Neural progenitor cell (in vitro differentiated cells): ENCODE data around the gene GTPBP6. TPM values are rescaled to one million over a fixed set of nuclear protein-coding genes. Genes with fewer than 3 reads are reported as not detected.

Source experiments
- DNase-seq: peaks from one replicate; pipeline ENCODE4 v3.0.0-alpha.2; 2016; ENCODE audit warnings: low spot score
- H2AFZ ChIP-seq: fragments of 200-600 bp; sonication (generic); replicated peaks from 2 replicates; pipeline ENCODE4 v1.6.1; 2016; ENCODE audit warnings: antibody characterized with exemption
- H3F3A ChIP-seq: fragments of 200-600 bp; sonication (generic); 2 replicates; pipeline ENCODE4 v1.6.1; 2016; ENCODE audit warnings: antibody characterized with exemption, low read depth
- H3K27ac ChIP-seq: fragments of 200-600 bp; sonication (generic); 2 replicates; pipeline ENCODE4 v1.5.1; 2016; ENCODE audit warnings: mild to moderate bottlenecking
- H3K27me3 ChIP-seq: fragments of 200-600 bp; sonication (generic); 2 replicates; pipeline ENCODE4 v1.6.1; 2016; ENCODE audit warnings: mild to moderate bottlenecking, moderate library complexity
- H3K36me3 ChIP-seq: fragments of 200-600 bp; sonication (generic); 2 replicates; pipeline ENCODE4 v1.5.1; 2016
- H3K4me1 ChIP-seq: fragments of 200-600 bp; sonication (generic); 2 replicates; pipeline ENCODE4 v1.6.1; 2016; ENCODE audit warnings: mixed run types
- H3K4me2 ChIP-seq: fragments of 200-600 bp; sonication (generic); 2 replicates; pipeline ENCODE4 v1.6.1; 2016
- H3K4me3 ChIP-seq: fragments of 200-600 bp; sonication (generic); 2 replicates; pipeline ENCODE4 v1.5.1; 2016
- H3K79me2 ChIP-seq: fragments of 200-600 bp; sonication (generic); 2 replicates; pipeline ENCODE4 v1.6.1; 2016; ENCODE audit warnings: low read depth
- H3K9ac ChIP-seq: fragments of 200-600 bp; sonication (generic); 2 replicates; pipeline ENCODE4 v1.6.1; 2016
- H3K9me3 ChIP-seq: fragments of 200-600 bp; sonication (generic); 2 replicates; pipeline ENCODE4 v1.5.1; 2016; ENCODE audit warnings: low read depth
- H4K20me1 ChIP-seq: fragments of 200-600 bp; sonication (generic); 2 replicates; pipeline ENCODE4 v1.6.1; 2016; ENCODE audit warnings: low read depth
- H3K27ac Mint-ChIP-seq: 3 replicates; pipeline ENCODE4 v1.8.0; 2021; ENCODE audit warnings: mixed read lengths
- H3K27me3 Mint-ChIP-seq: 2 replicates; pipeline ENCODE4 v1.8.0; 2022; ENCODE audit warnings: low read depth, mild to moderate bottlenecking, inconsistent platforms, moderate library complexity, mixed read lengths; ENCODE audit not compliant: insufficient read depth
- H3K36me3 Mint-ChIP-seq: 3 replicates; pipeline ENCODE4 v1.8.0; 2021; ENCODE audit warnings: mixed read lengths
- H3K4me1 Mint-ChIP-seq: 3 replicates; pipeline ENCODE4 v1.8.0; 2021; ENCODE audit warnings: mixed read lengths
- H3K4me3 Mint-ChIP-seq: 3 replicates; pipeline ENCODE4 v1.8.0; 2021; ENCODE audit warnings: mild to moderate bottlenecking, moderate library complexity, mixed read lengths
- H3K9me3 Mint-ChIP-seq: 3 replicates; pipeline ENCODE4 v1.8.0; 2020; ENCODE audit warnings: mixed read lengths
- CTCF ChIP-seq: fragments of 200-600 bp; sonication (generic); IDR thresholded peaks from 2 replicates; pipeline ENCODE4 v1.5.1; 2017; ENCODE audit warnings: antibody characterized with exemption, mild to moderate bottlenecking
- EZH2 ChIP-seq: fragments of 200-600 bp; sonication (generic); IDR thresholded peaks from 2 replicates; pipeline ENCODE4 v1.6.1; 2017; ENCODE audit warnings: antibody characterized with exemption, mild to moderate bottlenecking, moderate library complexity
- EZH2phosphoT487 ChIP-seq: fragments of 200-600 bp; sonication (generic); IDR thresholded peaks from 2 replicates; pipeline ENCODE4 v1.6.1; 2017; ENCODE audit warnings: antibody characterized with exemption
- total RNA-seq: library from RNA; depleted of rRNA; stranded (reverse); fragments of >200 nt; gene quantifications from 2 replicates; pipeline ENCODE4 v1.2.3, GENCODE V29; 2015; ENCODE audit warnings: low replicate concordance

Gene GTPBP6
- total RNA-seq, 1 donor from 2014 or later = 16.6 TPM

GRCh38 chrX:274904-275475 lies 43.6 kb downstream of the GTPBP6 start:
- peak; percentile 80 for DNase-seq
- peaks cover 4% of the 10 kb centered on the region for H3K36me3 Mint-ChIP-seq
- Histone ChIP-seq H4K20me1 (no peaks in the 10 kb centered on the region), H3K36me3 (no peaks in the 10 kb centered on the region), H3K4me3 (peak overlapping the region; percentile 62), H3F3A (peaks cover 29% of the 10 kb centered on the region), H3K27me3 (peaks cover 6% of the 10 kb centered on the region), H3K79me2 (no peaks in the 10 kb centered on the region), H3K9me3 (no peaks in the 10 kb centered on the region), H3K9ac (no peak overlapping the region), H3K4me1 (peaks cover 9% of the 10 kb centered on the region), H3K27ac (no peak overlapping the region), H3K4me2 (peak overlapping the region; percentile 90), H2AFZ (no peak overlapping the region)
- H3K4me3 Mint-ChIP-seq = peak overlapping the region; percentile 80
- H3K4me1 Mint-ChIP-seq = peaks cover 17% of the 10 kb centered on the region
- H3K27ac Mint-ChIP-seq = no peak overlapping the region
- peaks cover 10% of the 10 kb centered on the region for H3K27me3 Mint-ChIP-seq
- TF ChIP-seq EZH2phosphoT487 = no peak
- TF ChIP-seq EZH2 = no peak
- TF ChIP-seq CTCF = no peak
- H3K9me3 Mint-ChIP-seq = no peaks in the 10 kb centered on the region

- H3K4me3 ChIP-seq = no peak overlapping the region
- no peak for TF ChIP-seq CTCF
- TF ChIP-seq EZH2 = no peak
- no peak for TF ChIP-seq EZH2phosphoT487
- no peak overlapping the region for H2AFZ ChIP-seq
- no peaks in the 10 kb centered on the region for H3K79me2 ChIP-seq
- H3K9ac ChIP-seq = no peak overlapping the region
- H3K27me3 Mint-ChIP-seq = no peaks in the 10 kb centered on the region
- peak overlapping the region; percentile 13 for H3K4me3 Mint-ChIP-seq
- H3K4me1 Mint-ChIP-seq = peaks cover 3% of the 10 kb centered on the region
- DNase-seq = no peak
- H3K9me3 Mint-ChIP-seq = no peaks in the 10 kb centered on the region
- no peaks in the 10 kb centered on the region for H3K36me3 Mint-ChIP-seq
- peaks cover 7% of the 10 kb centered on the region for H3K4me1 ChIP-seq
- no peak overlapping the region for H3K27ac Mint-ChIP-seq
- no peaks in the 10 kb centered on the region for H3K36me3 ChIP-seq
- H4K20me1 ChIP-seq = no peaks in the 10 kb centered on the region
- no peak overlapping the region for H3K4me2 ChIP-seq
- H3K27me3 ChIP-seq = no peaks in the 10 kb centered on the region
- H3F3A ChIP-seq = peaks cover 15% of the 10 kb centered on the region
- no peaks in the 10 kb centered on the region for H3K9me3 ChIP-seq
- H3K27ac ChIP-seq = no peak overlapping the region
These were observed 47.7 kb downstream of the GTPBP6 start for GRCh38 chrX:270848-271367.

- H3K4me1 ChIP-seq = no peaks in the 10 kb centered on the region
- no peaks in the 10 kb centered on the region for H3K4me1 Mint-ChIP-seq
- H3K27me3 ChIP-seq = no peaks in the 10 kb centered on the region
- H3K36me3 Mint-ChIP-seq = no peaks in the 10 kb centered on the region
- no peak for DNase-seq
- H3K36me3 ChIP-seq = no peaks in the 10 kb centered on the region
- no peaks in the 10 kb centered on the region for H4K20me1 ChIP-seq
- TF ChIP-seq CTCF (no peak), EZH2 (no peak), EZH2phosphoT487 (no peak)
- H3K4me3 ChIP-seq = no peak overlapping the region
- peaks cover 8% of the 10 kb centered on the region for H3F3A ChIP-seq
- H3K27ac Mint-ChIP-seq = no peak overlapping the region
- H3K9ac ChIP-seq = no peak overlapping the region
- no peaks in the 10 kb centered on the region for H3K9me3 ChIP-seq
- no peak overlapping the region for H2AFZ ChIP-seq
- no peaks in the 10 kb centered on the region for H3K79me2 ChIP-seq
- H3K4me3 Mint-ChIP-seq = no peak overlapping the region
- H3K9me3 Mint-ChIP-seq = no peaks in the 10 kb centered on the region
- H3K27ac ChIP-seq = no peak overlapping the region
- no peak overlapping the region for H3K4me2 ChIP-seq
- peaks cover 2% of the 10 kb centered on the region for H3K27me3 Mint-ChIP-seq
These were observed 50.8 kb downstream of the GTPBP6 start for GRCh38 chrX:267771-268261.
